ENCODE data around the gene MYH15. TPM values are rescaled to one million over a fixed set of nuclear protein-coding genes. Genes with fewer than 3 reads are reported as not detected.

Gene MYH15
- total RNA-seq, 4 donors from 2014 or later, result not detected

GRCh38 chr3:108415661-108416060, 94.7 kb downstream of the MYH15 start:
- TF ChIP-seq, protein P1, sequence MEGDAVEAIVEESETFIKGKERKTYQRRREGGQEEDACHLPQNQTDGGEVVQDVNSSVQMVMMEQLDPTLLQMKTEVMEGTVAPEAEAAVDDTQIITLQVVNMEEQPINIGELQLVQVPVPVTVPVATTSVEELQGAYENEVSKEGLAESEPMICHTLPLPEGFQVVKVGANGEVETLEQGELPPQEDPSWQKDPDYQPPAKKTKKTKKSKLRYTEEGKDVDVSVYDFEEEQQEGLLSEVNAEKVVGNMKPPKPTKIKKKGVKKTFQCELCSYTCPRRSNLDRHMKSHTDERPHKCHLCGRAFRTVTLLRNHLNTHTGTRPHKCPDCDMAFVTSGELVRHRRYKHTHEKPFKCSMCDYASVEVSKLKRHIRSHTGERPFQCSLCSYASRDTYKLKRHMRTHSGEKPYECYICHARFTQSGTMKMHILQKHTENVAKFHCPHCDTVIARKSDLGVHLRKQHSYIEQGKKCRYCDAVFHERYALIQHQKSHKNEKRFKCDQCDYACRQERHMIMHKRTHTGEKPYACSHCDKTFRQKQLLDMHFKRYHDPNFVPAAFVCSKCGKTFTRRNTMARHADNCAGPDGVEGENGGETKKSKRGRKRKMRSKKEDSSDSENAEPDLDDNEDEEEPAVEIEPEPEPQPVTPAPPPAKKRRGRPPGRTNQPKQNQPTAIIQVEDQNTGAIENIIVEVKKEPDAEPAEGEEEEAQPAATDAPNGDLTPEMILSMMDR (IDR thresholded peaks at IDR 0.05), result no peak
- DNase-seq (ENCODE audit: low spot score) (no peak), ATAC-seq (ENCODE audit: low FRiP score) (no peak)

DNA sequence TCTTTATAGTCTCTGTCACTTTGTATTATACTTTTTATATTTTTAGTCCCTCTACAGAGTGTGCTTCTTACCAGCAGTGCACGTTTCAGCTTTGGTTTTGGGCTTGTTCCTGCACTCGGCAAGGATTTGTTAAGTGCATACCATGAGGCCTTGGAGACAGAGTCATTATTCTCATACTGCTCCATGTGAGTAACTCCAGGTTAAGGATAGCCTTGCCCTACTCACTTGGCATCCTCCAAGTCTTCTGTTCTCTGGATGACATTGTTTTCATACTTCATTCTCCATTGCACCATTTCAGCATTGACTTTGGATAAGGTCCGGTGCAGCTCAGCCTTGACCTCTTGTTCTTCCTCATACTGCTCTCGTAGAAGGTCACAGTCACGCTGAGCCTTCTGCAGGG, 96.4 kb downstream of the MYH15 start:
- no peak for ATAC-seq (ENCODE audit: low FRiP score)
- TF ChIP-seq, protein P1 (IDR thresholded peaks at IDR 0.05), result no peak
- no peak for DNase-seq (ENCODE audit: low spot score)

- TF ChIP-seq, protein P1 (IDR thresholded peaks at IDR 0.05), result no peak
- ATAC-seq (ENCODE audit: low FRiP score) (no peak), DNase-seq (ENCODE audit: low spot score) (no peak)
Observed at GRCh38 chr3:108412121-108412750, 98.2 kb downstream of the MYH15 start.

GRCh38 chr3:108410531-108410984, 99.8 kb downstream of the MYH15 start:
- DNase-seq (ENCODE audit: low spot score) (no peak), ATAC-seq (ENCODE audit: low FRiP score) (no peak)
- TF ChIP-seq, protein P1 (IDR thresholded peaks at IDR 0.05), result no peak

DNA sequence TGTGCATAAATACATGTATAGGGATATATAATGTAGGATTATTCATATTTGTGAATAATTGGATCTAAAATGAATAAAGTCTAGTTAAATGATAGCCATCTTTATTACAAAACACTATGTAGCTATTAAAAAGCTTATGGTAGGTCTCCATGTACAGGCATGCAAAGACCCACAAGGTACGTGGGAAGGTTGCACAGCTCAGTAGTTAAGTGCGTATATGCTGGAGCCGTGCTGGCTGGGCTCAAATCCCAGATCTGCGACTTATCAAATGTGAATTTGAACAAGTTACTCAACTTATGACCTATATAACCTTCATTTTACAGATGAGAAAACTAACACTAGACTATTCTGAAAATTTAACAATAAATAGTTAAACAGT, 100.6 kb downstream of the MYH15 start:
- ATAC-seq (ENCODE audit: low FRiP score), result no peak
- DNase-seq (ENCODE audit: low spot score), result no peak
- TF ChIP-seq, protein P1 (IDR thresholded peaks at IDR 0.05), result no peak

GRCh38 chr3:108408883-108409799, 101.3 kb downstream of the MYH15 start:
- TF ChIP-seq, protein P1 (IDR thresholded peaks at IDR 0.05), result no peak
- DNase-seq (ENCODE audit: low spot score), result no peak
- ATAC-seq (ENCODE audit: low FRiP score), result no peak
